Effector CD4-positive, alpha-beta T cell (primary cell): Measurements from ENCODE around the gene DYTN. TPM values are rescaled to one million over a fixed set of nuclear protein-coding genes. Genes with fewer than 3 reads are reported as not detected.
"Not testable (repeated sequence)": the region's sequence is repeated elsewhere in the genome, so short reads cannot be mapped to it uniquely, and the experiment has no call there.

Experiments
- DNase-seq: peaks from one replicate; pipeline ENCODE4 v3.0.0-alpha.2; 2020
- total RNA-seq: gene quantifications from one replicate; lab custom pipeline; 2026; lab: John Stamatoyannopoulos, UW

Gene DYTN
- total RNA-seq, result not detected

GRCh38 chr2:206718296-206718695 lies at the start of gene DYTN:
Gene DYTN, minus strand, starts transcription at chr2:206718396. Its CDS starts 117 bp downstream, at chr2:206718279.
- no peak for DNase-seq

GRCh38 chr2:206766057-206766930 lies 48.1 kb upstream of the DYTN start:
- no peak for DNase-seq

- peak; percentile 74 for DNase-seq
Measured at GRCh38 chr2:206765242-206766056, 47.3 kb upstream of the DYTN start, which contains the start of the genes FASTKD2 and MDH1B. Gene FASTKD2, plus strand, starts transcription at chr2:206765606. Its CDS starts 1,088 bp downstream, at chr2:206766694. Gene MDH1B, minus strand, starts transcription at chr2:206765328. Its CDS starts 57 bp downstream, at chr2:206765271.

GRCh38 chr2:206764673-206765241 lies 46.6 kb upstream of the DYTN start:
- DNase-seq, result no peak

- no peak for DNase-seq
Measured at GRCh38 chr2:206756816-206757215, 38.6 kb upstream of the DYTN start.

- DNase-seq, result no peak
Measured at GRCh38 chr2:206740800-206741199, 22.6 kb upstream of the DYTN start.

GRCh38 chr2:206739271-206739670 lies 21.1 kb upstream of the DYTN start:
- DNase-seq, result no peak

GRCh38 chr2:206736935-206737334 lies 18.7 kb upstream of the DYTN start:
- no peak for DNase-seq

- DNase-seq, result no peak
Measured at GRCh38 chr2:206733341-206733740, 15.1 kb upstream of the DYTN start.

GRCh38 chr2:206728277-206729199 lies 10.3 kb upstream of the DYTN start:
- DNase-seq, result no peak

GRCh38 chr2:206727287-206727686 lies 9.1 kb upstream of the DYTN start:
- DNase-seq, result no peak

- DNase-seq, result no peak
Measured at GRCh38 chr2:206723288-206723687, 5.1 kb upstream of the DYTN start.

- no peak for DNase-seq
Measured at GRCh38 chr2:206721256-206721920, 3.2 kb upstream of the DYTN start.

GRCh38 chr2:206716623-206717022 lies 1.6 kb downstream of the DYTN start:
- no peak for DNase-seq

GRCh38 chr2:206715183-206715582 lies 3.0 kb downstream of the DYTN start:
- not testable (repeated sequence) for DNase-seq

- no peak for DNase-seq
Measured at GRCh38 chr2:206713746-206714145, 4.5 kb downstream of the DYTN start.

GRCh38 chr2:206708286-206708685 lies 9.9 kb downstream of the DYTN start:
- no peak for DNase-seq

GRCh38 chr2:206707164-206707701 lies 11.0 kb downstream of the DYTN start:
- DNase-seq, result no peak

- DNase-seq, result no peak
Measured at GRCh38 chr2:206701952-206702605, 16.1 kb downstream of the DYTN start.

- no peak for DNase-seq
Measured at GRCh38 chr2:206700156-206700555, 18.0 kb downstream of the DYTN start.

GRCh38 chr2:206698811-206699210 lies 19.4 kb downstream of the DYTN start:
- no peak for DNase-seq
